Tibial nerve (tissue), 4 donors: ENCODE data around the gene GRIN2C. TPM values are rescaled to one million over a fixed set of nuclear protein-coding genes. Genes with fewer than 3 reads are reported as not detected.

Experiments used
- DNase-seq, 2 donors: peaks; one replicate each; pipeline ENCODE4 v3.0.0-alpha.2; 2019; ENCODE audit warnings: low spot score in 2 of 2
- H3K27ac ChIP-seq, 4 donors: fragments of 200-600 bp; sonication (generic) in 3 of 4; one replicate each; pipeline ENCODE4 v1.5.1; 2017 to 2019; ENCODE audit warnings: mild to moderate bottlenecking in 1 of 4
- H3K27me3 ChIP-seq, 2 donors: fragments of 200-600 bp; sonication (generic) in 1 of 2; one replicate each; pipeline versions ENCODE4 v1.5.1 to v1.6.0; 2017 to 2019
- H3K36me3 ChIP-seq, 3 donors: fragments of 200-600 bp; sonication (generic); one replicate each; pipeline ENCODE4 v1.5.1; 2018 to 2019
- H3K4me1 ChIP-seq, 4 donors: fragments of 200-600 bp; sonication (generic) in 3 of 4; one replicate each; pipeline ENCODE4 v1.5.1; 2017 to 2019
- H3K4me3 ChIP-seq, 4 donors: fragments of 200-600 bp; sonication (generic) in 3 of 4; one replicate each; pipeline ENCODE4 v1.5.1; 2017 to 2019; ENCODE audit warnings: mild to moderate bottlenecking in 1 of 4, moderate library complexity in 1 of 4
- H3K9me3 ChIP-seq, 4 donors: fragments of 200-600 bp; sonication (generic) in 3 of 4; one replicate each; pipeline ENCODE4 v1.5.1; 2017 to 2019
- EP300 ChIP-seq, 2 donors: sonication (generic); formaldehyde crosslinking; IDR thresholded peaks; one replicate each; pipeline ENCODE4 v1.6.1; 2017; ENCODE audit warnings: antibody characterized with exemption in 2 of 2, mild to moderate bottlenecking in 1 of 2
- POLR2A ChIP-seq, 2 donors: fragments of 450-650 bp; IDR thresholded peaks; one replicate each; pipeline ENCODE4 v1.6.1; 2017; ENCODE audit warnings: antibody characterized with exemption in 2 of 2, mild to moderate bottlenecking in 2 of 2, moderate library complexity in 2 of 2
- WGBS, 2 donors: methylation state at CpG; one replicate each; pipeline ENCODE4 v1.1.5; 2018; 5-methylcytosine and 5-hydroxymethylcytosine counted together
- total RNA-seq, 4 donors: library from RNA; depleted of rRNA; stranded (reverse); fragments of >200 nt; gene quantifications; one replicate each; pipeline ENCODE4 v1.1.0, GENCODE V29; 2016
- TF ChIP-seq, protein P1 (sequence below), 5 experiments: fragments of 200-600 bp in 3 of 5; fragments of 450-650 bp in 2 of 5; sonication (generic) in 3 of 5; IDR thresholded peaks; one replicate each; pipeline ENCODE4 v1.5.1; 2016 to 2019; ENCODE audit warnings: antibody characterized with exemption in 5 of 5, mild to moderate bottlenecking in 3 of 5, moderate library complexity in 2 of 5

Gene GRIN2C
- total RNA-seq, 4 donors from 2014 or later: 0.22 to 3.6 (median 0.50) TPM

- peak; percentile 40 to 46 for DNase-seq
- 28 to 46% methylated on average over 12 of the region's 12 CpGs for WGBS, 2 donors
- peaks cover 0 to 48% (median 20%) of the 10 kb centered on the region in 4 donors for H3K4me1 ChIP-seq
- peak in 1 of 2 donors; percentile 63 for TF ChIP-seq EP300 (IDR thresholded peaks at IDR 0.05)
- TF ChIP-seq, protein P1, sequence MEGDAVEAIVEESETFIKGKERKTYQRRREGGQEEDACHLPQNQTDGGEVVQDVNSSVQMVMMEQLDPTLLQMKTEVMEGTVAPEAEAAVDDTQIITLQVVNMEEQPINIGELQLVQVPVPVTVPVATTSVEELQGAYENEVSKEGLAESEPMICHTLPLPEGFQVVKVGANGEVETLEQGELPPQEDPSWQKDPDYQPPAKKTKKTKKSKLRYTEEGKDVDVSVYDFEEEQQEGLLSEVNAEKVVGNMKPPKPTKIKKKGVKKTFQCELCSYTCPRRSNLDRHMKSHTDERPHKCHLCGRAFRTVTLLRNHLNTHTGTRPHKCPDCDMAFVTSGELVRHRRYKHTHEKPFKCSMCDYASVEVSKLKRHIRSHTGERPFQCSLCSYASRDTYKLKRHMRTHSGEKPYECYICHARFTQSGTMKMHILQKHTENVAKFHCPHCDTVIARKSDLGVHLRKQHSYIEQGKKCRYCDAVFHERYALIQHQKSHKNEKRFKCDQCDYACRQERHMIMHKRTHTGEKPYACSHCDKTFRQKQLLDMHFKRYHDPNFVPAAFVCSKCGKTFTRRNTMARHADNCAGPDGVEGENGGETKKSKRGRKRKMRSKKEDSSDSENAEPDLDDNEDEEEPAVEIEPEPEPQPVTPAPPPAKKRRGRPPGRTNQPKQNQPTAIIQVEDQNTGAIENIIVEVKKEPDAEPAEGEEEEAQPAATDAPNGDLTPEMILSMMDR (IDR thresholded peaks at IDR 0.05): no peak
- TF ChIP-seq POLR2A (IDR thresholded peaks at IDR 0.05): no peak
- H3K36me3 ChIP-seq: peaks cover 0 to 49% (median 0%) of the 10 kb centered on the region in 3 donors
- peak overlapping the region; percentile 63 to 96 (median 78) for H3K27ac ChIP-seq
- H3K27me3 ChIP-seq: no peaks in the 10 kb centered on the region
- no peaks in the 10 kb centered on the region for H3K9me3 ChIP-seq
- no peak overlapping the region for H3K4me3 ChIP-seq
Observed at GRCh38 chr17:74822939-74823367, 36.7 kb downstream of the GRIN2C start.

- TF ChIP-seq EP300 (IDR thresholded peaks at IDR 0.05) (no peak), POLR2A (IDR thresholded peaks at IDR 0.05) (no peak)
- TF ChIP-seq, protein P1 (IDR thresholded peaks at IDR 0.05): no peak
- DNase-seq: no peak
- no peaks in the 10 kb centered on the region for H3K27me3 ChIP-seq
- no peaks in the 10 kb centered on the region for H3K9me3 ChIP-seq
- H3K36me3 ChIP-seq: peaks cover 0 to 50% (median 0%) of the 10 kb centered on the region in 3 donors
- 39 to 51% methylated on average over 15 of the region's 15 CpGs for WGBS, 2 donors
- no peak overlapping the region for H3K4me3 ChIP-seq
- peak overlapping the region; percentile 63 to 96 (median 78) for H3K27ac ChIP-seq
- H3K4me1 ChIP-seq: peaks cover 0 to 48% (median 20%) of the 10 kb centered on the region in 4 donors
Observed at GRCh38 chr17:74822335-74822938, 37.2 kb downstream of the GRIN2C start.

GRCh38 chr17:74821655-74822334, 37.9 kb downstream of the GRIN2C start:
- Histone ChIP-seq H3K36me3 (peaks cover 0 to 57% (median 0%) of the 10 kb centered on the region in 3 donors), H3K27ac (peak overlapping the region; percentile 63 to 96 (median 78)), H3K4me1 (peaks cover 0 to 48% (median 20%) of the 10 kb centered on the region in 4 donors), H3K27me3 (no peaks in the 10 kb centered on the region), H3K4me3 (no peak overlapping the region), H3K9me3 (no peaks in the 10 kb centered on the region)
- WGBS, 2 donors: 43 to 47% methylated on average over 13 of the region's 13 CpGs
- TF ChIP-seq EP300 (IDR thresholded peaks at IDR 0.05) (no peak), POLR2A (IDR thresholded peaks at IDR 0.05) (no peak)
- TF ChIP-seq, protein P1 (IDR thresholded peaks at IDR 0.05): no peak
- DNase-seq: no peak

GRCh38 chr17:74819801-74820436, 39.8 kb downstream of the GRIN2C start:
- TF ChIP-seq, protein P1 (IDR thresholded peaks at IDR 0.05): no peak
- TF ChIP-seq EP300 (IDR thresholded peaks at IDR 0.05) (no peak), POLR2A (IDR thresholded peaks at IDR 0.05) (no peak)
- H3K4me1 ChIP-seq: peaks cover 0 to 48% (median 18%) of the 10 kb centered on the region in 4 donors
- 85 to 88% methylated on average over 13 to 16 of the region's 16 CpGs for WGBS, 2 donors
- H3K27ac ChIP-seq: peak overlapping the region in 1 of 4 donors; percentile 90
- no peak overlapping the region for H3K4me3 ChIP-seq
- H3K27me3 ChIP-seq: no peaks in the 10 kb centered on the region
- DNase-seq: no peak
- no peaks in the 10 kb centered on the region for H3K9me3 ChIP-seq
- peaks cover 0 to 45% (median 0%) of the 10 kb centered on the region in 3 donors for H3K36me3 ChIP-seq
